SU-DHL-6 (cell line): Measurements from ENCODE around the gene MS4A6A.

Experiments
- H2AFZ ChIP-seq: fragments of 200-600 bp; sonication (generic); 2 replicates; pipeline ENCODE4 v1.6.1; 2014; ENCODE audit warnings: low read depth, mild to moderate bottlenecking, moderate library complexity, mixed read lengths, antibody characterized with exemption, low read length; ENCODE audit not compliant: severe bottlenecking
- H3F3A ChIP-seq: fragments of 200-600 bp; shearing (Covaris generic); 2 replicates; pipeline ENCODE4 v1.6.0; 2016; ENCODE audit warnings: antibody characterized with exemption, mild to moderate bottlenecking; ENCODE audit not compliant: insufficient read depth
- H3K27ac ChIP-seq: fragments of 200-600 bp; sonication (generic); 2 replicates; pipeline ENCODE4 v1.5.1; 2016; ENCODE audit warnings: low read depth, mild to moderate bottlenecking, low read length, moderate library complexity, mixed read lengths
- H3K27me3 ChIP-seq: fragments of 200-600 bp; sonication (generic), shearing (Covaris generic); 2 replicates; pipeline ENCODE4 v1.6.0; 2014; ENCODE audit warnings: mild to moderate bottlenecking, low read length
- H3K36me3 ChIP-seq: fragments of 200-600 bp; sonication (generic); 2 replicates; pipeline ENCODE4 v1.6.1; 2014; ENCODE audit warnings: mild to moderate bottlenecking, low read length, mixed read lengths
- H3K4me2 ChIP-seq: fragments of 300-600, 200-600 bp; shearing (Covaris generic), sonication (generic); 2 replicates; pipeline ENCODE4 v1.6.0; 2014; ENCODE audit warnings: low read length, low read depth, mild to moderate bottlenecking; ENCODE audit not compliant: poor library complexity, severe bottlenecking
- H3K4me3 ChIP-seq: fragments of 200-600 bp; sonication (generic); 2 replicates; pipeline ENCODE4 v1.5.1; 2014; ENCODE audit warnings: antibody characterized with exemption, low read length, mild to moderate bottlenecking, mixed read lengths; ENCODE audit not compliant: insufficient read depth, poor library complexity, severe bottlenecking
- H3K79me2 ChIP-seq: fragments of 200-600 bp; sonication (generic); 2 replicates; pipeline ENCODE4 v1.6.1; 2014; ENCODE audit warnings: mild to moderate bottlenecking, low read length, moderate library complexity; ENCODE audit not compliant: insufficient read depth
- H3K9ac ChIP-seq: fragments of 200-600 bp; sonication (generic); 2 replicates; pipeline ENCODE4 v1.7.0; 2014; ENCODE audit warnings: mild to moderate bottlenecking, low read length
- H3K9me2 ChIP-seq: fragments of 200-600 bp; sonication (generic); replicated peaks from 2 replicates; pipeline ENCODE4 v1.6.1; 2014; ENCODE audit warnings: low read length; ENCODE audit not compliant: insufficient read depth
- H3K9me3 ChIP-seq: fragments of 200-600 bp; sonication (generic); 2 replicates; pipeline ENCODE4 v1.6.1; 2014; ENCODE audit warnings: low read length, mixed read lengths; ENCODE audit not compliant: insufficient read depth
- H4K20me1 ChIP-seq: fragments of 200-600 bp; sonication (generic); 2 replicates; pipeline ENCODE4 v1.6.1; 2014; ENCODE audit warnings: low read depth, mild to moderate bottlenecking, antibody characterized with exemption, low read length, moderate library complexity, mixed read lengths
- EZH2phosphoT487 ChIP-seq: fragments of 200-600 bp; sonication (generic), shearing (Covaris generic); conservative IDR thresholded peaks from 2 replicates; pipeline ENCODE4 v1.6.1; 2018; ENCODE audit warnings: mild to moderate bottlenecking, antibody characterized with exemption, low read length, moderate library complexity, mixed read lengths
- TF ChIP-seq, protein P1 (sequence below): fragments of 200-600 bp; sonication (generic); IDR thresholded peaks from one replicate; pipeline ENCODE4 v1.5.1; 2017; ENCODE audit warnings: antibody characterized with exemption, mild to moderate bottlenecking, low read length, moderate library complexity; ENCODE audit not compliant: insufficient read depth, poor library complexity, severe bottlenecking

The MS4A6A gene

DNA sequence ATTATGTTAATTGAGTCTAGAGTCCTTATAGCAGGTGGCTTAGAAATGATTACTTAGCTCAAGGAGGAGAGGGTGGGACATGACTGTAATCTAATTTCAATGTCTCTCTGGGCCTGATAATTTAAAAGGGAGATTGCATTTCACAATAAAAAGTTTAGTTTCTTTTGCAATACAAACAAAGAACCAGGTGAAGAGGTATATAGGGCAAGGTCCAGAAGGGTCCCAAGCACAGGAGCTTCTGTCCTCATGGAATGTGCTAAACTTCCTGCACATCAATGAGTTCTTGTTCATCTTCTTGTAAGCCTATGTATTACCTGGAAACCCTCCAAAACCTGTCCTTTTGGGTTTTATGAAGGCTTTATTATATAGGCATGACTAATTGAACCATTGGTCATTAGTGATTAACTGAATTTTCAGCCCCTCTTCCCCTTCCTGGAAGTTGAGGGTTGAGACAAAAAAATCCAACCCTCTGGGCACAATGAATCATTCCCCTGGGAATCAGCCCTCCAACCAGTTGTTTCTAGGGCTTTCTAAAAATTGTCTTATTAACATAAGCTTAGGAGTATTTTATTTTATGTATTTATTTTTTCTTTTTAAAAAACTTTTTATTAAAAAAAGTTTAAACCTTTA, 56.8 kb downstream of the MS4A6A start:
- Histone ChIP-seq H4K20me1 (no peaks in the 10 kb centered on the region), H2AFZ (no peak overlapping the region), H3K79me2 (no peaks in the 10 kb centered on the region), H3F3A (no peaks in the 10 kb centered on the region), H3K4me3 (no peak overlapping the region), H3K36me3 (no peaks in the 10 kb centered on the region), H3K27ac (no peak overlapping the region), H3K9ac (no peak overlapping the region), H3K9me2 (no peaks in the 10 kb centered on the region), H3K4me2 (no peak overlapping the region), H3K9me3 (no peaks in the 10 kb centered on the region), H3K27me3 (no peaks in the 10 kb centered on the region)
- TF ChIP-seq, protein P1, sequence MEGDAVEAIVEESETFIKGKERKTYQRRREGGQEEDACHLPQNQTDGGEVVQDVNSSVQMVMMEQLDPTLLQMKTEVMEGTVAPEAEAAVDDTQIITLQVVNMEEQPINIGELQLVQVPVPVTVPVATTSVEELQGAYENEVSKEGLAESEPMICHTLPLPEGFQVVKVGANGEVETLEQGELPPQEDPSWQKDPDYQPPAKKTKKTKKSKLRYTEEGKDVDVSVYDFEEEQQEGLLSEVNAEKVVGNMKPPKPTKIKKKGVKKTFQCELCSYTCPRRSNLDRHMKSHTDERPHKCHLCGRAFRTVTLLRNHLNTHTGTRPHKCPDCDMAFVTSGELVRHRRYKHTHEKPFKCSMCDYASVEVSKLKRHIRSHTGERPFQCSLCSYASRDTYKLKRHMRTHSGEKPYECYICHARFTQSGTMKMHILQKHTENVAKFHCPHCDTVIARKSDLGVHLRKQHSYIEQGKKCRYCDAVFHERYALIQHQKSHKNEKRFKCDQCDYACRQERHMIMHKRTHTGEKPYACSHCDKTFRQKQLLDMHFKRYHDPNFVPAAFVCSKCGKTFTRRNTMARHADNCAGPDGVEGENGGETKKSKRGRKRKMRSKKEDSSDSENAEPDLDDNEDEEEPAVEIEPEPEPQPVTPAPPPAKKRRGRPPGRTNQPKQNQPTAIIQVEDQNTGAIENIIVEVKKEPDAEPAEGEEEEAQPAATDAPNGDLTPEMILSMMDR = no peak
- TF ChIP-seq EZH2phosphoT487 = no peak

DNA sequence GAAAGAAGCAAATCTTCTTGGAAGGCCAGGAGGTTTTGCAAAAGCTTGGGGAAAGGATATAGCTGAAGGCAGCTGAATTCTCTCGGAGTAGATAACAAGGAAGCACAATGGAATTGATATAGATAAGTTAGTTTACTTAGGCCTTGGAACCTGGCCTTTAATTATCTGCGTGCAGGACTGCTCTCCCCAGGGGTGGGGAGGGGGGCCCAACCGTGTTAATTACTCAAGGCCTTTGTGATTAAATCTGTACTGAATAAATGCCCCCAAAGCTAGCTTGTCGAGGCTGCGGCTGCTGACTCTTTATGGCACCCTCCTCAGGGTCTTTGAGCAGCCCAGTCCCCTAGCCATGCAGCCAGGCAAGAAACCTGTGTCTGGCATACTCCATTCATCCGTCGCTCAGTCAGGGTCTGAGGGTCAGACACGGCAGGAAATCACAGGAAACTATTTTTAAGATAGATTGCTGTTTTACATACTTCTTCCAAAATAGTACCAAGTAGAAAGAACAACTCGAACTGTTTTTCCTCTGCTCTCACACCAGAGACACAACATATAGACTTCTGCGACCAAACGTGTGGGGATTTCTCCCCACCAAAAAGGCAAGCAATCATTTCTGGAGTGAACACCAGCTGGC, 58.0 kb downstream of the MS4A6A start:
- Histone ChIP-seq H3K9me2 (no peaks in the 10 kb centered on the region), H3K27me3 (no peaks in the 10 kb centered on the region), H3F3A (no peaks in the 10 kb centered on the region), H3K4me2 (no peak overlapping the region), H3K4me3 (no peak overlapping the region), H2AFZ (no peak overlapping the region), H3K36me3 (no peaks in the 10 kb centered on the region), H4K20me1 (no peaks in the 10 kb centered on the region), H3K9me3 (no peaks in the 10 kb centered on the region), H3K27ac (no peak overlapping the region), H3K9ac (no peak overlapping the region), H3K79me2 (no peaks in the 10 kb centered on the region)
- no peak for TF ChIP-seq EZH2phosphoT487
- TF ChIP-seq, protein P1 = no peak
